H1 (cell line): ENCODE results near the gene TOP2B. TPM values are rescaled to one million over a fixed set of nuclear protein-coding genes. Genes with fewer than 3 reads are reported as not detected.

ENCODE experiments used
- CTCF ChIA-PET: fragments of 300-600 bp; sonication (Branson Sonifier 250); formaldehyde crosslinking; loops from one replicate; lab custom pipeline; 2021; ENCODE audit not compliant: partially characterized antibody; lab: Charles Lee
- POLR2A ChIA-PET: fragments of 300-600 bp; sonication (Branson Sonifier 250); formaldehyde crosslinking; loops from one replicate; lab custom pipeline; 2021; ENCODE audit warnings: inconsistent platforms; ENCODE audit not compliant: partially characterized antibody; lab: Charles Lee
- DNase-seq, 2 experiments: peaks; one replicate each; pipeline versions ENCODE4 v3.0.0 to v3.0.0-alpha.2; 2010 to 2022; ENCODE audit warnings: low spot score in 2 of 2, low read depth in 1 of 2, mixed read lengths in 1 of 2
- FAIRE-seq: peaks from 2 replicates; lab custom pipeline; 2011; peaks lifted over from hg19 to GRCh38; lab: Jason Lieb, UNC
- H2AFZ ChIP-seq: 2 replicates; pipeline ENCODE4 v1.8.1; 2012; ENCODE audit warnings: low read length, inconsistent platforms
- H2AK5ac ChIP-seq: 2 replicates; pipeline ENCODE4 v1.6.1; 2013; ENCODE audit warnings: low read depth, low read length
- H2BK120ac ChIP-seq: replicated peaks from 2 replicates; pipeline ENCODE3; 2013; ENCODE audit warnings: low read depth, low read length, inconsistent platforms
- H2BK12ac ChIP-seq: 2 replicates; pipeline ENCODE4 v1.6.1; 2013; ENCODE audit warnings: low read depth, low read length
- H2BK15ac ChIP-seq: 2 replicates; pipeline ENCODE4 v1.6.1; 2013; ENCODE audit warnings: low read length
- H2BK20ac ChIP-seq: 2 replicates; pipeline ENCODE4 v1.6.1; 2013; ENCODE audit warnings: low read length
- H2BK5ac ChIP-seq: 2 replicates; pipeline ENCODE4 v1.6.1; 2013; ENCODE audit warnings: low read depth, low read length
- H3K14ac ChIP-seq: 2 replicates; pipeline ENCODE4 v1.6.1; 2013; ENCODE audit warnings: inconsistent platforms; ENCODE audit not compliant: insufficient read length
- H3K18ac ChIP-seq: 2 replicates; pipeline ENCODE4 v1.6.1; 2013; ENCODE audit warnings: low read length; ENCODE audit errors: extremely low read depth
- H3K23ac ChIP-seq: 2 replicates; pipeline ENCODE4 v1.6.1; 2013; ENCODE audit warnings: inconsistent platforms; ENCODE audit not compliant: insufficient read length
- H3K23me2 ChIP-seq: 2 replicates; pipeline ENCODE4 v1.6.1; 2013; ENCODE audit warnings: low read depth, low read length
- H3K27ac ChIP-seq: 2 replicates; pipeline ENCODE4 v1.6.1; 2011; ENCODE audit warnings: low read depth, low read length, inconsistent platforms
- H3K27me3 ChIP-seq, 4 experiments: replicated peaks in 1 of 4; 1 replicate in 1 of 4; 2 replicates in 3 of 4; pipeline versions ENCODE4 v1.6.1 to v1.8.1; 2011 to 2013; ENCODE audit warnings: low read length in 3 of 4, mild to moderate bottlenecking in 3 of 4, inconsistent platforms in 2 of 4, mixed read lengths in 2 of 4, moderate library complexity in 1 of 4; ENCODE audit not compliant: control insufficient read depth in 3 of 4, insufficient read depth in 3 of 4; ENCODE audit errors: extremely low read depth in 1 of 4
- H3K36me3 ChIP-seq, 4 experiments: 2 replicates each; pipeline versions ENCODE4 v1.6.1 to v1.8.1; 2011 to 2013; ENCODE audit warnings: mild to moderate bottlenecking in 4 of 4, low read length in 3 of 4, moderate library complexity in 2 of 4, control low read depth in 1 of 4, inconsistent platforms in 1 of 4; ENCODE audit not compliant: insufficient read depth in 4 of 4, control insufficient read depth in 2 of 4
- H3K4ac ChIP-seq: replicated peaks from 2 replicates; pipeline ENCODE3; 2013; ENCODE audit warnings: low read length, low read depth, mixed read lengths, inconsistent platforms; ENCODE audit not compliant: insufficient read length
- H3K4me1 ChIP-seq, 4 experiments: replicated peaks in 1 of 4; 1 replicate in 1 of 4; 2 replicates in 3 of 4; pipeline versions ENCODE4 v1.6.1 to v1.8.1; 2011 to 2013; ENCODE audit warnings: low read length in 3 of 4, inconsistent platforms in 2 of 4, mixed read lengths in 1 of 4; ENCODE audit not compliant: insufficient read depth in 4 of 4, control insufficient read depth in 3 of 4
- H3K4me2 ChIP-seq, 2 experiments: 2 replicates each; pipeline versions ENCODE4 v1.6.1 to v1.8.1; 2011 to 2013; ENCODE audit warnings: low read depth in 2 of 2, low read length in 2 of 2, control low read depth in 1 of 2, inconsistent platforms in 1 of 2, mild to moderate bottlenecking in 1 of 2; ENCODE audit not compliant: insufficient read depth in 1 of 2
- H3K4me3 ChIP-seq, 4 experiments: fragments of 200-600, 300-600 bp in 1 of 4; sonication (generic), shearing (Covaris generic), sonication (Bioruptor Twin) in 1 of 4; 2 replicates each; pipeline versions ENCODE4 v1.5.1 to v1.8.1; 2011 to 2016; ENCODE audit warnings: low read length in 4 of 4, low read depth in 3 of 4, control low read depth in 2 of 4, inconsistent platforms in 2 of 4, mild to moderate bottlenecking in 2 of 4, mixed read lengths in 1 of 4, moderate library complexity in 1 of 4; ENCODE audit not compliant: insufficient read depth in 2 of 4; ENCODE audit errors: extremely low read depth in 1 of 4
- H3K56ac ChIP-seq: replicated peaks from 2 replicates; pipeline ENCODE3; 2013; ENCODE audit warnings: low read depth, mild to moderate bottlenecking, mixed read lengths, low read length, inconsistent platforms; ENCODE audit not compliant: insufficient read length
- H3K79me1 ChIP-seq: 2 replicates; pipeline ENCODE4 v1.6.1; 2013; ENCODE audit warnings: low read depth, low read length, control low read depth
- H3K79me2 ChIP-seq, 2 experiments: 2 replicates each; pipeline versions ENCODE4 v1.6.1 to v1.8.1; 2012 to 2013; ENCODE audit warnings: low read length in 2 of 2, mild to moderate bottlenecking in 2 of 2, inconsistent platforms in 1 of 2; ENCODE audit not compliant: insufficient read depth in 2 of 2, control insufficient read depth in 1 of 2
- H3K9ac ChIP-seq, 4 experiments: replicated peaks in 1 of 4; 1 replicate in 1 of 4; 2 replicates in 3 of 4; pipeline versions ENCODE4 v1.6.1 to v1.8.1; 2011 to 2013; ENCODE audit warnings: low read depth in 3 of 4, low read length in 3 of 4, control low read depth in 2 of 4, mild to moderate bottlenecking in 2 of 4, moderate library complexity in 2 of 4, inconsistent platforms in 1 of 4; ENCODE audit errors: extremely low read depth in 1 of 4
- H3K9me3 ChIP-seq, 2 experiments: 2 replicates each; pipeline versions ENCODE4 v1.6.1 to v1.8.1; 2012 to 2013; ENCODE audit warnings: mild to moderate bottlenecking in 2 of 2, moderate library complexity in 2 of 2, control low read depth in 1 of 2, inconsistent platforms in 1 of 2, low read depth in 1 of 2, low read length in 1 of 2, mixed read lengths in 1 of 2; ENCODE audit not compliant: insufficient read depth in 2 of 2
- H4K20me1 ChIP-seq, 2 experiments: replicated peaks in 1 of 2; 2 replicates each; pipeline versions ENCODE3 to v1.8.1; 2011 to 2013; ENCODE audit warnings: inconsistent platforms in 2 of 2, low read length in 2 of 2, mild to moderate bottlenecking in 1 of 2; ENCODE audit not compliant: insufficient read depth in 2 of 2, control insufficient read depth in 1 of 2
- H4K5ac ChIP-seq: 2 replicates; pipeline ENCODE4 v1.6.1; 2013; ENCODE audit warnings: low read length, low read depth, mixed read lengths, inconsistent platforms; ENCODE audit not compliant: insufficient read length
- H4K8ac ChIP-seq: 2 replicates; pipeline ENCODE4 v1.8.0; 2013; ENCODE audit warnings: mild to moderate bottlenecking, moderate library complexity, low read length, inconsistent platforms; ENCODE audit not compliant: insufficient read depth; ENCODE audit errors: extremely low read depth
- H4K91ac ChIP-seq: replicated peaks from 2 replicates; pipeline ENCODE3; 2013; ENCODE audit warnings: low read length, mixed read lengths, inconsistent platforms; ENCODE audit not compliant: insufficient read length
- CBX5 ChIP-seq: fragments of 300-800, 300-1000 bp; sonication (generic); IDR thresholded peaks from 2 replicates; pipeline ENCODE4 v1.7.1; 2016; ENCODE audit warnings: antibody characterized with exemption, low read length, low read depth
- CHD2 ChIP-seq: IDR thresholded peaks from 2 replicates; pipeline ENCODE4 v1.6.1; 2012; ENCODE audit warnings: low read length, improper control_type of control experiment
- MAFK ChIP-seq: IDR thresholded peaks from 2 replicates; pipeline ENCODE4 v1.6.1; 2012; ENCODE audit warnings: low read depth, mild to moderate bottlenecking, improper control_type of control experiment, low read length
- POLR2A ChIP-seq, 2 experiments: IDR thresholded peaks; 1 replicate in 1 of 2; 2 replicates in 1 of 2; pipeline ENCODE4 v1.6.1; 2011; ENCODE audit warnings: low read depth in 2 of 2, low read length in 2 of 2, mild to moderate bottlenecking in 2 of 2; ENCODE audit errors: control extremely low read depth in 1 of 2
- POU5F1 ChIP-seq: IDR thresholded peaks from 2 replicates; pipeline ENCODE4 v1.6.1; 2011; ENCODE audit warnings: low read depth, mild to moderate bottlenecking, low read length, moderate library complexity
- YY1 ChIP-seq: IDR thresholded peaks from 2 replicates; pipeline ENCODE4 v1.6.1; 2011; ENCODE audit warnings: low read depth, mild to moderate bottlenecking, low read length
- WGBS, 2 experiments: shearing (Covaris generic) in 1 of 2; methylation state at CpG; one replicate each; pipeline versions ENCODE4 v1.1.6 to v1.1.7; 2013 to 2015; ENCODE audit warnings: low lambda C conversion rate in 2 of 2, mixed read lengths in 2 of 2, inconsistent platforms in 1 of 2, low coverage in 1 of 2, missing lambda C conversion rate in 1 of 2; ENCODE audit not compliant: insufficient replicate concordance in 2 of 2, insufficient coverage in 1 of 2, insufficient read length in 1 of 2; ENCODE audit errors: extremely low coverage in 1 of 2, missing lambda C conversion rate in 1 of 2; 5-methylcytosine and 5-hydroxymethylcytosine counted together
- polyA plus RNA-seq, 7 experiments: library from polyadenylated mRNA; depleted of rRNA in 3 of 7; stranded (reverse) in 5 of 7; unstranded in 2 of 7; fragments of >200 nt in 5 of 7; fragments of 200-250 nt in 2 of 7; gene quantifications; 1 replicate in 5 of 7; 2 replicates in 1 of 7; 4 replicates in 1 of 7; pipeline versions ENCODE4 v1.2.1 to v1.2.3, GENCODE V29; 2011 to 2013; ENCODE audit warnings: missing spikeins in 2 of 7, mixed read lengths in 2 of 7
- total RNA-seq: library from RNA; stranded (reverse); fragmentation: NEBNext Ultra II Directional; extraction: Animal tissue kit (Norgen Biotek cat#: 25700); gene quantifications from 2 replicates; pipeline ENCODE4 v1.2.1, GENCODE V29; 2021

Gene TOP2B
- total and polyA plus RNA-seq, 2 of the 8 experiments (the other 6 are each of a cell fraction or from before 2014, with no cell fraction given): 34.9 to 206 TPM

- Histone ChIP-seq H3K4me2 (no peak overlapping the region), H3K56ac (no peak overlapping the region), H4K20me1 (no peaks in the 10 kb centered on the region), H4K8ac (no peak overlapping the region), H4K5ac (no peak overlapping the region), H3K4ac (no peak overlapping the region), H2BK20ac (no peak overlapping the region), H3K9me3 (no peaks in the 10 kb centered on the region), H2BK120ac (no peak overlapping the region), H2BK5ac (no peak overlapping the region), H3K27ac (no peak overlapping the region), H3K23ac (no peak overlapping the region), H3K79me1 (no peaks in the 10 kb centered on the region), H3K36me3 (no peaks in the 10 kb centered on the region), H4K91ac (no peak overlapping the region), H2AK5ac (no peak overlapping the region), H3K23me2 (no peaks in the 10 kb centered on the region; the same call in 1 of the 2 replicates), H3K27me3 (no peaks in the 10 kb centered on the region), H2BK12ac (no peak overlapping the region), H3K4me3 (no peak overlapping the region), H2BK15ac (no peak overlapping the region), H3K79me2 (no peaks in the 10 kb centered on the region), H3K14ac (no peak overlapping the region), H3K18ac (no peak overlapping the region), H3K4me1 (no peaks in the 10 kb centered on the region), H2AFZ (no peak overlapping the region), H3K9ac (no peak overlapping the region)
- WGBS, 2 experiments: 88% methylated on average over 4 of the region's 4 CpGs; no CpG with 5 or more reads in 1 of the 2 experiments
- FAIRE-seq: no peak
- TF ChIP-seq MAFK: no peak
- no peak for TF ChIP-seq YY1
- no peak for TF ChIP-seq CHD2
- TF ChIP-seq CBX5: no peak
- no peak for TF ChIP-seq POLR2A (IDR thresholded peaks at IDR 0.05; ENCODE audit: control extremely low read depth in 1 of 2, low read depth in 2 of 2, low read length in 2 of 2)
- TF ChIP-seq POU5F1: no peak
- CTCF ChIA-PET: interaction anchor here (1.5 to 1.6 kb wide), 2 partner anchors 12 to 16 kb away, joined by 4 read pairs; no protein-coding TSS in a partner anchor
- DNase-seq: no peak
- POLR2A ChIA-PET: no interaction called here
These were observed 100.6 kb downstream of the TOP2B start for GRCh38 chr3:25564075-25564474.
